NCI-H1048 (cell line): ENCODE results near the gene ZNHIT2.
"Not testable (repeated sequence)": the region's sequence is repeated elsewhere in the genome, so short reads cannot be mapped to it uniquely, and the experiment has no call there.

Source experiments
- DNase-seq: peaks from one replicate; lab custom pipeline; 2025; lab: John Stamatoyannopoulos, UW

The ZNHIT2 gene

DNA sequence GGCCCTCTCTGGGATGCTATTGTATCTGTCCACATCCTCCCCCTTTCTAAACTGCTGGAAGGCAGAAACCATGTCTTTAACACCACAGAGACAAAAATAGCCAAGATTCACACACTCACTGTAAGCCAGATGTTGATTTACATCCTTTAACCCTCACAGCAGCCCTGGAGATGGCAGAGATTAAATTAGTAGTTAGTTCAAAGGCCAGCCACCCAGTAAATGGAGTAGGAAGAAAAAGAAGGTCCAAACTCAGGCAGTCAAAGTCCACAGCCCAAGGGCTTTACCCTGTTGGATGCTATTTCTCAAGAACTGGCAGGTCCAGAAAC, 2.1 kb upstream of the ZNHIT2 start:
- DNase-seq, result no peak

DNA sequence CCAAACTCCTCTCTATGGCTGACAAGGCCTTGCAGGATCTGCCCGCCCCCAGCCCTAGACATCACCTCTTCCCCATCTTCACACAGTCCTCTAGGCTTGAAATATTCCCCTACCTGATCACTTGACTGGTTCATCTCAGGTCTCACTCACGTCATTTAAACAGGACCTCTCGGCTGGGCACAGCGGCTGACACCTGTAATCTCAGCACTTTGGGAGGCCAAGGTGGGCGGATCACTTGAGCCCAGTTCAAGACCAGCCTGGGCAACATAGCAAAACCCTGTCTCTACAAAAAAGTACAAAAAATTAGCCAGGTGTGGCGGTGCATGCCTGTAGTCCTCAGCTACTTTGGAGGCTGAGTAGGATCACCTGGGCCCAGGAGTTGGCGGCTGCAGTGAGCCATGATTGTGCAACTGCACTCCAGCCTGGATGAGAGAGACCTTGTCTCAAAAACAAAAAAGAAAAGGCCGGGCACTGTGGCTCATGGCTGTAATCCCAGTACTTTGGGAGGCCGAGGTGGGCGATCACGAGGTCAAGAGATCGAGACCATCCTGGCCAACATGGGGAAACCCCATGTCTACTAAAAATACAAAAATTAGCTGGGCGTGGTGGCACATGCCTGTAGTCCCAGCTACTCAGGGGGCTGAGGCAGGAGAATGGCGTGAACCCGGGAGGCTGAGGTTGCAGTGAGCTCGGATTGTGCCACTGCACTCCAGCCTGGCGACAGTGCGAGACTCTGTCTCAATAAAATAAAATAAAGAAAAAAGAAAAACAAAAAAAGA, 1.6 kb upstream of the ZNHIT2 start:
- DNase-seq, result not testable (repeated sequence)

- no peak for DNase-seq
Measured at GRCh38 chr11:65118097-65118837, 766 bp upstream of the ZNHIT2 start.

GRCh38 chr11:65116370-65117205, 913 bp downstream of the ZNHIT2 start:
- no peak for DNase-seq

GRCh38 chr11:65115361-65116082, 2.0 kb downstream of the ZNHIT2 start:
- DNase-seq, result no peak

GRCh38 chr11:65114538-65115171, 2.8 kb downstream of the ZNHIT2 start:
- no peak for DNase-seq

GRCh38 chr11:65113839-65114238, 3.7 kb downstream of the ZNHIT2 start:
- no peak for DNase-seq

GRCh38 chr11:65113361-65113756, 4.1 kb downstream of the ZNHIT2 start:
- DNase-seq, result no peak

GRCh38 chr11:65112546-65113360, 4.7 kb downstream of the ZNHIT2 start:
- no peak for DNase-seq

DNA sequence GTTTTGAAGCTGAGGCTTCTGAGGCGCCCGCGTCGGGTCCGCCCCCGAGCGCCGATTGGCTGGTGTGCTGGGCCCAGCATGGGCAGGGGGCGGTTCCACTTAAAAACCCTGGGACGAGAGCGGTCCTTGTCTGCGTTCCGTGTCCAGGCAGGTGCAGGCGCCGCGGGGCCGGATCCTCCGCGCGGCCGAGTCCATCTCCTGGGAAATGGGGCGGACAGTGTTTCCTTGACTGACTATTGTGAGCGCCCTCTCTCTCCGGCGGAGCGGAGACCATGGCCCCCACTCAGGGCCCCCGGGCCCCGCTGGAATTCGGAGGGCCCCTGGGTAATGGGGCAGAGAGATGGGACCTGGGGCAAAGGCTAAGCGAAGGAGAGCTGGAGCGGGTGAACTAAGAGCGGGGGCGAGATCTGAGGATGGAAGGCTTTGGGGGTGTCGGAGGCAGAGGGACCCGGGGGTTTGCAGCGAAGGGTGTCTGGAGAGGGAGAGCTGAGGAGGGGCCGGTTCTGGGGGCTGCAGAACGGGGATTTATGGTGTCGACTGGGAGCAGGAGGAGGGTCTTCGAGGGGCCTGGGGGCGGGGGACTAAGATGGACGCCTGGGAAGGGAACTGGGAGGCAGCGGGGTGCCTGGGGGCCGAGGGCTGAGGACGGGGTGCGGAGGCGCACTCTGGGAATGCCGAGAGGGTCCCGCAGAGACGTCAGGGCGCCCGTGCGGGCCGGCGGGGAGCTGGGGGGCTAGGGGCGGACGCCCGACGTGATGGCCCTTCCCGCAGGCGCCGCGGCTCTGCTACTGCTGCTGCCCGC, 5.6 kb downstream of the ZNHIT2 start, which contains the start of gene TM7SF2:
Gene TM7SF2, plus strand, starts transcription at position 129 of the 802 bp plus-strand sequence. Its CDS starts 144 bp downstream, at position 273.
- DNase-seq, result peak; percentile 92

- DNase-seq, result no peak
Measured at GRCh38 chr11:65111159-65111743, 6.2 kb downstream of the ZNHIT2 start.

- DNase-seq, result peak; percentile 50
Measured at GRCh38 chr11:65110354-65110861, 7.1 kb downstream of the ZNHIT2 start.

GRCh38 chr11:65109231-65110198, 8.0 kb downstream of the ZNHIT2 start:
- DNase-seq, result no peak

DNA sequence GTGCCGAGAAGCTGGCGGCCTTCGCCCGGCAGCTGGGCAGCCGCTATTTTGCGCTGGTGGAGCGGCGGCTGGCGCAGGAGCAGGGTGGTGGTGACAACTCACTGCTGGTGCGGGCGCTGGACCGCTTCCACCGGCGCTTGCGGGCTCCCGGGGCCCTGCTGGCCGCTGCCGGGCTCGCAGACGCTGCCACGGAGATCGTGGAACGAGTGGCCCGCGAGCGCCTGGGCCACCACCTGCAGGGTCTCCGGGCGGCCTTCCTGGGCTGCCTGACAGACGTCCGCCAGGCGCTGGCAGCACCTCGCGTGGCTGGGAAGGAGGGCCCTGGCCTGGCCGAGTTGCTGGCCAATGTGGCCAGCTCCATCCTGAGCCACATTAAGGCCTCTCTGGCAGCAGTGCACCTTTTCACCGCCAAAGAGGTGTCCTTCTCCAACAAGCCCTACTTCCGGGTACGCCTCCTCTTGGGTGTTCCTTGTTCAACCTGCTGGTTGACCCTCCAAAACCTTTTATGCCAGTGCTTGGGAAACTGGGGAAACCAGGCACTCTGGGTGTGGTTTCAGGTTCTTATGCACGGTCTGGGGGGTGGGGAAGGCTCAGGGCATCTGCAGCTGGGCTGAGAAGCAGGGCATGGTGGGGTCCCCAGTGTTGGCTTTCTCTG, 8.9 kb downstream of the ZNHIT2 start:
- DNase-seq, result no peak

GRCh38 chr11:65107751-65108468, 9.6 kb downstream of the ZNHIT2 start:
- DNase-seq, result no peak

DNA sequence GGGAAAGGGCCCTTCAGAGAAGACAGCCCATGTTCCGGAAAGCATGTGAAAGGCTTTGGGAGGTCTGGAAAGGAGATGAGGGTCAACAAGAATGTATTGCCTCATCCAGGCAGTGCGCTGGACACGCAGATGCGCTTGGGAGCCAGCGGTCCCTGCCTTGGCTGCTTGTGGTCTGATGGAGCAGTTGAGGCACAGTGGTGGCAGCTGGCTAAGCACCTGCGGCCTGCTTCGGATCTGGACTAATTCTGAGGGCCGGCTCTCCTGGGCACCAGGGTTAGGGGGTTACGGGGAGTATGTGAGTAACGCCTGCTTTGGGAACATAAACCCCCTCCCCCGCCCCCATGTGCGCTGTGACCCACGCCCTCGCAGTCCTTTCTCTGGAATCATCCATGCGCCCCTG, 10.4 kb downstream of the ZNHIT2 start:
- DNase-seq, result no peak

- DNase-seq, result no peak
Measured at GRCh38 chr11:65104628-65105027, 12.9 kb downstream of the ZNHIT2 start.
